Cerebellar nuclear complex (tissue), 1 donor: ENCODE data around the gene GLIPR2.
A peak's percentile ranks its signal among the peaks of the same experiment; 100 is the strongest.
"Not testable (repeated sequence)": the region's sequence is repeated elsewhere in the genome, so short reads cannot be mapped to it uniquely, and the experiment has no call there.

Experiments
- DNase-seq, 2 experiments: peaks; one replicate each; lab custom pipeline; 2025; lab: John Stamatoyannopoulos, UW

Gene GLIPR2

GRCh38 chr9:36163049-36163785 is 26.7 kb downstream of the GLIPR2 start:
- no peak for DNase-seq

- no peak for DNase-seq
Observed at GRCh38 chr9:36163786-36164170, 27.2 kb downstream of the GLIPR2 start.

- no peak for DNase-seq
Observed at GRCh38 chr9:36164372-36164771, 27.8 kb downstream of the GLIPR2 start.

GRCh38 chr9:36164989-36165388 is 28.5 kb downstream of the GLIPR2 start:
- DNase-seq, result no peak

- no peak for DNase-seq
Observed at GRCh38 chr9:36165826-36166167, 29.3 kb downstream of the GLIPR2 start.

GRCh38 chr9:36166168-36166927 is 29.8 kb downstream of the GLIPR2 start:
- DNase-seq, result peak in 1 of 2 experiments; percentile 16

- DNase-seq, result no peak
Observed at GRCh38 chr9:36169166-36169565, 32.6 kb downstream of the GLIPR2 start, which contains the start of gene CCIN. Gene CCIN (plus strand): TSS chr9:36169388. CDS start chr9:36169503, 115 bp downstream.

- DNase-seq, result no peak
Observed at GRCh38 chr9:36169708-36170107, 33.2 kb downstream of the GLIPR2 start.

- DNase-seq, result no peak
Observed at GRCh38 chr9:36170531-36170930, 34.0 kb downstream of the GLIPR2 start.

GRCh38 chr9:36173861-36174260 is 37.3 kb downstream of the GLIPR2 start:
- no peak for DNase-seq

GRCh38 chr9:36174271-36174670 is 37.7 kb downstream of the GLIPR2 start:
- DNase-seq, result no peak

GRCh38 chr9:36174731-36175130 is 38.2 kb downstream of the GLIPR2 start:
- no peak for DNase-seq

GRCh38 chr9:36175209-36175608 is 38.7 kb downstream of the GLIPR2 start:
- not testable (repeated sequence) for DNase-seq

GRCh38 chr9:36176496-36176895 is 40.0 kb downstream of the GLIPR2 start:
- not testable (repeated sequence) for DNase-seq

- DNase-seq, result no peak
Observed at GRCh38 chr9:36177571-36177970, 41.0 kb downstream of the GLIPR2 start.

GRCh38 chr9:36180243-36180642 is 43.7 kb downstream of the GLIPR2 start:
- DNase-seq, result not testable (repeated sequence)

GRCh38 chr9:36187414-36187813 is 50.9 kb downstream of the GLIPR2 start:
- DNase-seq, result no peak

GRCh38 chr9:36188212-36188611 is 51.7 kb downstream of the GLIPR2 start:
- no peak for DNase-seq

GRCh38 chr9:36189976-36190375 is 53.4 kb downstream of the GLIPR2 start:
- no peak for DNase-seq

GRCh38 chr9:36190388-36191289 is 54.1 kb downstream of the GLIPR2 start, which contains the start of gene CLTA:
Gene CLTA (plus strand): TSS chr9:36190921. CDS start chr9:36191057, 136 bp downstream.
- DNase-seq, result peak; percentile 97 to 98

GRCh38 chr9:36191290-36191645 is 54.7 kb downstream of the GLIPR2 start:
- DNase-seq, result no peak

- no peak for DNase-seq
Observed at GRCh38 chr9:36191686-36192085, 55.2 kb downstream of the GLIPR2 start.
